HEK293 (cell line): ENCODE results near the gene MICU2.

ENCODE experiments used
- CTCF ChIP-seq: fragments of 450-650 bp; formaldehyde crosslinking; IDR thresholded peaks from 2 replicates; pipeline ENCODE4 v1.5.1; 2016; ENCODE audit warnings: missing biosample characterization, missing genetic modification characterization
- EGR2 ChIP-seq: fragments of 450-650 bp; formaldehyde crosslinking; IDR thresholded peaks from 2 replicates; pipeline ENCODE4 v1.5.1; 2016; ENCODE audit warnings: low read depth, missing biosample characterization, missing genetic modification characterization
- FEZF1 ChIP-seq: fragments of 450-650 bp; formaldehyde crosslinking; IDR thresholded peaks from 2 replicates; pipeline ENCODE4 v1.5.1; 2016; ENCODE audit warnings: missing biosample characterization, missing genetic modification characterization
- GLIS1 ChIP-seq: fragments of 450-650 bp; formaldehyde crosslinking; IDR thresholded peaks from 2 replicates; pipeline ENCODE4 v1.5.1; 2016; ENCODE audit warnings: missing biosample characterization, missing genetic modification characterization
- KLF1 ChIP-seq: fragments of 450-650 bp; formaldehyde crosslinking; IDR thresholded peaks from 2 replicates; pipeline ENCODE4 v1.5.1; 2016; ENCODE audit warnings: missing biosample characterization, missing genetic modification characterization
- KLF10 ChIP-seq: fragments of 450-650 bp; IDR thresholded peaks from 2 replicates; pipeline ENCODE4 v1.5.1; 2018; ENCODE audit warnings: missing biosample characterization, mild to moderate bottlenecking, missing genetic modification characterization
- KLF16 ChIP-seq: fragments of 450-650 bp; formaldehyde crosslinking; IDR thresholded peaks from 2 replicates; pipeline ENCODE4 v1.5.1; 2017; ENCODE audit warnings: missing biosample characterization, missing genetic modification characterization
- KLF9 ChIP-seq: fragments of 450-650 bp; formaldehyde crosslinking; IDR thresholded peaks from 2 replicates; pipeline ENCODE4 v1.5.1; 2016; ENCODE audit warnings: missing biosample characterization, missing genetic modification characterization, low read depth
- MYNN ChIP-seq: fragments of 450-650 bp; formaldehyde crosslinking; IDR thresholded peaks from 2 replicates; pipeline ENCODE4 v1.5.1; 2016; ENCODE audit warnings: missing biosample characterization, missing genetic modification characterization, borderline replicate concordance
- REPIN1 ChIP-seq: fragments of 450-650 bp; formaldehyde crosslinking; IDR thresholded peaks from 2 replicates; pipeline ENCODE4 v1.5.1; 2017; ENCODE audit warnings: missing biosample characterization, missing genetic modification characterization, low read depth
- SALL2 ChIP-seq: fragments of 450-650 bp; formaldehyde crosslinking; IDR thresholded peaks from 2 replicates; pipeline ENCODE4 v1.5.0; 2017; ENCODE audit warnings: missing biosample characterization, mild to moderate bottlenecking, missing genetic modification characterization, borderline replicate concordance
- SCRT1 ChIP-seq: fragments of 450-650 bp; formaldehyde crosslinking; IDR thresholded peaks from 2 replicates; pipeline ENCODE4 v1.5.1; 2016; ENCODE audit warnings: missing biosample characterization, missing genetic modification characterization, borderline replicate concordance
- SP2 ChIP-seq: fragments of 450-650 bp; formaldehyde crosslinking; IDR thresholded peaks from 2 replicates; pipeline ENCODE4 v1.5.1; 2016; ENCODE audit warnings: missing biosample characterization, missing genetic modification characterization
- SP3 ChIP-seq: fragments of 450-650 bp; formaldehyde crosslinking; IDR thresholded peaks from 2 replicates; pipeline ENCODE4 v1.5.1; 2016; ENCODE audit warnings: missing biosample characterization, missing genetic modification characterization
- TRIM28 ChIP-seq: IDR thresholded peaks from 2 replicates; pipeline ENCODE4 v1.6.1; 2011; ENCODE audit warnings: low read length, control low read depth, borderline replicate concordance
- ZEB2 ChIP-seq: fragments of 450-650 bp; formaldehyde crosslinking; IDR thresholded peaks from 2 replicates; pipeline ENCODE4 v1.5.1; 2016; ENCODE audit warnings: missing biosample characterization, missing genetic modification characterization
- ZFP37 ChIP-seq: fragments of 450-650 bp; formaldehyde crosslinking; IDR thresholded peaks from 2 replicates; pipeline ENCODE4 v1.5.1; 2016; ENCODE audit warnings: missing biosample characterization, missing genetic modification characterization
- ZNF114 ChIP-seq: fragments of 450-650 bp; formaldehyde crosslinking; IDR thresholded peaks from 2 replicates; pipeline ENCODE4 v1.5.0; 2017; ENCODE audit warnings: missing biosample characterization, missing genetic modification characterization
- ZNF146 ChIP-seq: fragments of 450-650 bp; formaldehyde crosslinking; IDR thresholded peaks from 2 replicates; pipeline ENCODE4 v1.5.1; 2016; ENCODE audit warnings: missing biosample characterization, missing genetic modification characterization
- ZNF2 ChIP-seq: fragments of 450-650 bp; formaldehyde crosslinking; IDR thresholded peaks from 2 replicates; pipeline ENCODE4 v1.5.1; 2016; ENCODE audit warnings: missing biosample characterization, missing genetic modification characterization
- ZNF24 ChIP-seq: fragments of 450-650 bp; formaldehyde crosslinking; IDR thresholded peaks from 2 replicates; pipeline ENCODE4 v1.5.1; 2016; ENCODE audit warnings: missing biosample characterization, missing genetic modification characterization
- ZNF324 ChIP-seq: fragments of 450-650 bp; formaldehyde crosslinking; IDR thresholded peaks from 2 replicates; pipeline ENCODE4 v1.5.1; 2016; ENCODE audit warnings: missing biosample characterization, missing genetic modification characterization
- ZNF37A ChIP-seq: fragments of 450-650 bp; IDR thresholded peaks from 2 replicates; pipeline ENCODE4 v1.5.1; 2018; ENCODE audit warnings: missing biosample characterization, missing genetic modification characterization
- ZNF394 ChIP-seq: fragments of 450-650 bp; formaldehyde crosslinking; IDR thresholded peaks from 2 replicates; pipeline ENCODE4 v1.5.1; 2016; ENCODE audit warnings: missing biosample characterization, missing genetic modification characterization, mild to moderate bottlenecking, moderate library complexity, borderline replicate concordance
- ZNF449 ChIP-seq: fragments of 450-650 bp; formaldehyde crosslinking; IDR thresholded peaks from 2 replicates; pipeline ENCODE4 v1.5.1; 2017; ENCODE audit warnings: missing biosample characterization, mild to moderate bottlenecking, missing genetic modification characterization, moderate library complexity
- ZNF488 ChIP-seq: fragments of 450-650 bp; formaldehyde crosslinking; IDR thresholded peaks from 2 replicates; pipeline ENCODE4 v1.5.1; 2016; ENCODE audit warnings: missing biosample characterization, missing genetic modification characterization
- ZNF549 ChIP-seq: fragments of 450-650 bp; IDR thresholded peaks from 2 replicates; pipeline ENCODE4 v1.5.1; 2018; ENCODE audit warnings: missing biosample characterization, missing genetic modification characterization, mild to moderate bottlenecking, inconsistent platforms, moderate library complexity
- ZNF561 ChIP-seq: fragments of 450-650 bp; IDR thresholded peaks from 2 replicates; pipeline ENCODE4 v1.5.1; 2018; ENCODE audit warnings: missing biosample characterization, missing genetic modification characterization, borderline replicate concordance
- ZNF660 ChIP-seq: fragments of 450-650 bp; IDR thresholded peaks from 2 replicates; pipeline ENCODE4 v1.5.1; 2018; ENCODE audit warnings: missing biosample characterization, mild to moderate bottlenecking, missing genetic modification characterization
- ZNF692 ChIP-seq: fragments of 450-650 bp; formaldehyde crosslinking; IDR thresholded peaks from 2 replicates; pipeline ENCODE4 v1.5.1; 2016; ENCODE audit warnings: missing biosample characterization, missing genetic modification characterization
- ZNF768 ChIP-seq: fragments of 450-650 bp; formaldehyde crosslinking; IDR thresholded peaks from 2 replicates; pipeline ENCODE4 v1.5.1; 2018; ENCODE audit warnings: missing biosample characterization, mild to moderate bottlenecking, missing genetic modification characterization
- ZNF843 ChIP-seq: fragments of 450-650 bp; formaldehyde crosslinking; IDR thresholded peaks from 2 replicates; pipeline ENCODE4 v1.5.1; 2016; ENCODE audit warnings: missing biosample characterization, missing genetic modification characterization
- ZSCAN16 ChIP-seq: fragments of 450-650 bp; formaldehyde crosslinking; IDR thresholded peaks from 2 replicates; pipeline ENCODE4 v1.5.1; 2016; ENCODE audit warnings: missing biosample characterization, missing genetic modification characterization

Gene MICU2

GRCh38 chr13:21603531-21604448 lies at the start of gene MICU2 (continued):
- TF ChIP-seq ZNF488 (no peak), ZFP37 (tag by site-specific recombination) (peak; percentile 51; the same call in 1 of the 2 replicates), REPIN1 (tag by site-specific recombination) (peak; percentile 83; the same call in 1 of the 2 replicates), KLF9 (tag by site-specific recombination) (peak; percentile 63), MYNN (tag by site-specific recombination) (0 out of 2 replicates have a peak, but pooled peaks have one; percentile 27), ZNF549 (0 out of 2 replicates have a peak, but pooled peaks have one; percentile 6), ZNF692 (tag by site-specific recombination) (peak; percentile 70), SALL2 (tag by site-specific recombination) (no peak), SCRT1 (tag by site-specific recombination) (no peak), ZSCAN16 (tag by site-specific recombination) (no peak), TRIM28 (peak; percentile 33; the same call in 1 of the 2 replicates), CTCF (tag by site-specific recombination) (peak; percentile 60; the same call in 1 of the 2 replicates), ZNF114 (tag by site-specific recombination) (no peak), ZNF768 (tag by site-specific recombination) (peak; percentile 40; the same call in 1 of the 2 replicates), ZNF146 (tag by site-specific recombination) (0 out of 2 replicates have a peak, but pooled peaks have one; percentile 5), KLF10 (tag by site-specific recombination) (peak; percentile 60; the same call in 1 of the 2 replicates), EGR2 (peak; percentile 42; the same call in 1 of the 2 replicates), ZEB2 (tag by site-specific recombination) (peak; percentile 76), KLF1 (peak; percentile 39; the same call in 1 of the 2 replicates), ZNF24 (tag by site-specific recombination) (0 out of 2 replicates have a peak, but pooled peaks have one; percentile 37), ZNF324 (tag by site-specific recombination) (no peak), SP3 (peak; percentile 89), ZNF843 (peak; percentile 52; the same call in 1 of the 2 replicates), SP2 (tag by site-specific recombination) (peak; percentile 64), ZNF2 (tag by site-specific recombination) (peak; percentile 77), FEZF1 (tag by site-specific recombination) (0 out of 2 replicates have a peak, but pooled peaks have one; percentile 11), ZNF449 (tag by site-specific recombination) (0 out of 2 replicates have a peak, but pooled peaks have one; percentile 5), ZNF394 (peak; percentile 79), KLF16 (peak; percentile 65), ZNF37A (tag by site-specific recombination) (no peak), GLIS1 (tag by site-specific recombination) (peak; percentile 57), ZNF660 (tag by site-specific recombination) (0 out of 2 replicates have a peak, but pooled peaks have one; percentile 27), ZNF561 (tag by site-specific recombination) (peak; percentile 84; the same call in 1 of the 2 replicates)
